ENCODE data around the gene HPF1. TPM values are rescaled to one million over a fixed set of nuclear protein-coding genes. Genes with fewer than 3 reads are reported as not detected.

Gene HPF1
- polyA plus RNA-seq, 1 experiment = 6.4 TPM

GRCh38 chr4:169723207-169723965 lies 34.4 kb downstream of the HPF1 start:
- CTCF ChIA-PET = interaction anchor here (2.5 kb wide), 1 partner anchor 110 kb away, joined by 13 read pairs; the partner anchor contains the start of gene NEK1
- DNase-seq (ENCODE audit: low read depth) = no peak

DNA sequence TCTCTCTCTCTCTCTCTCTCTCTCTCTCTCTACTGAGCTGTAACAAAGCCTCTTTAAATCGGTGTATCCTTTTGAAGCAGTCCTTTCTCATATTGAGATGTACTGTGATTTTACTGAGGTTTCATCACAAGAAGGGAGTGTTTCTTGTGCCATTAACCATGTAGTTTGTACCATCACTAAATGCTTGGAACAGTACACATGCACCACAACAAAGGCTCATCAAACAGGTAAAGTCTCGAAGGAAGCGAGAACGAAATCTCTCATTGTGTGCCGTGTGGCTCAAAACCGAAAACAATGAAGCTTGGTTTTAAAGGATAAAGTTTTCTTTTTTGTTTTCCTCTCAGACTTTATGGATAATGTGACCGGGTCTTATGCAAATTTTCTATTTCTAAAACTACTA lies 37.2 kb downstream of the HPF1 start:
- no peaks in the 10 kb centered on the region for H3K36me3 ChIP-seq (ENCODE audit: control insufficient read depth, insufficient read depth, low read length)
- no peaks in the 10 kb centered on the region for H3K27me3 ChIP-seq (ENCODE audit: control insufficient read depth, insufficient read depth, low read length)
- no peak for TF ChIP-seq CTCF (IDR thresholded peaks at IDR 0.05; ENCODE audit: insufficient read depth, low read depth, low read length)
- DNase-seq (ENCODE audit: low read depth) = no peak
- POLR2A ChIA-PET = no interaction called here
- no peak overlapping the region for H3K4me3 ChIP-seq (ENCODE audit: low read depth, low read length)
- CTCF ChIA-PET = interaction anchor here (0.9 kb wide), 1 partner anchor 107 kb away, joined by 3 read pairs; no protein-coding TSS in a partner anchor

More at GRCh38 chr4:169723207-169723965, 34.4 kb downstream of the HPF1 start:
- 0 out of 2 replicates have a peak, but pooled peaks have one; percentile 24 for TF ChIP-seq CTCF (IDR thresholded peaks at IDR 0.05; ENCODE audit: insufficient read depth, low read depth, low read length)
- Histone ChIP-seq H3K4me3 (ENCODE audit: low read depth, low read length) (no peak overlapping the region), H3K27me3 (ENCODE audit: control insufficient read depth, insufficient read depth, low read length) (no peaks in the 10 kb centered on the region), H3K36me3 (ENCODE audit: control insufficient read depth, insufficient read depth, low read length) (no peaks in the 10 kb centered on the region; the same call in 1 of the 2 replicates)
- POLR2A ChIA-PET = no interaction called here

DNA sequence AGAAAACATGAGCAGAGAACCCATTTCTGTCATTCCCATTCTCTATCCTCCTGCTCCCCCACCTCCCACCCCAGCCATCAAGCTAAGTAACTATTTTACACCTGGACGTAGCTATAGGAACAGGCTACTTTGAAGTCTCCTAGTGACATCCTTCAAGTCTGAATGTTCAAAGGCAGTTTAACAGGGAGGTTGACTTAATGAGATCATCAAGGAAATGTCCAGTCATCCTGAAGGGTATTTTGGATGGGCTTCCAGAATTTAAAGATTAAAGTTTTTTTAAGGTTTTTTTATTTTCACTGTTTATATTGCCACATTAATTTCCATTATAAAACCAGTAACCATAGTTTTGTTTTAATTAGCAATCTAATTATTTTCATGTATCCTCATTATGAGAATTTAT lies 41.1 kb downstream of the HPF1 start:
- DNase-seq (ENCODE audit: low read depth) = no peak
- H3K4me3 ChIP-seq (ENCODE audit: low read depth, low read length) = no peak overlapping the region
- no peaks in the 10 kb centered on the region for H3K36me3 ChIP-seq (ENCODE audit: control insufficient read depth, insufficient read depth, low read length)
- ChIA-PET POLR2A (no interaction called here), CTCF (no interaction called here)
- H3K27me3 ChIP-seq (ENCODE audit: control insufficient read depth, insufficient read depth, low read length) = no peaks in the 10 kb centered on the region
- TF ChIP-seq CTCF (IDR thresholded peaks at IDR 0.05; ENCODE audit: insufficient read depth, low read depth, low read length) = no peak

DNA sequence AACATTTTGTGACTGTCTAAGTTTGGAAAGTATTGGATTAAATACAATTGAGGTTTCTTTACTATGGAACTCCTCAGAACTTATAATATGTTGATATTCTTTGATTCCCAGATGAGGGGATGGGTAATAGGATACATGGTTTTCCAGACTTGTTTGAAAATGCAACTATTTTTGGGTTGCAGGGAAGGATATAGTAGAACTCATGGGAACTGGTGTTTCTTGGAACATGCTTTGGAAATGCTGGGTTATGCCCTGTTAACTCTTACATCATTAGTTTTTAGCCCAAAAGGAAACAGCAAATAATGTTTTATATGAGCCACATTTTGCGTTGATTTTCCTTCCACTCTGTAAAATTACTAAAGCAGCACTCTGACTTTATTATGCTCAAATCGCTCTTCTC lies 41.9 kb downstream of the HPF1 start:
- no peak overlapping the region for H3K4me3 ChIP-seq (ENCODE audit: low read depth, low read length)
- H3K36me3 ChIP-seq (ENCODE audit: control insufficient read depth, insufficient read depth, low read length) = no peaks in the 10 kb centered on the region
- ChIA-PET POLR2A (no interaction called here), CTCF (no interaction called here)
- no peak for DNase-seq (ENCODE audit: low read depth)
- H3K27me3 ChIP-seq (ENCODE audit: control insufficient read depth, insufficient read depth, low read length) = no peaks in the 10 kb centered on the region
- TF ChIP-seq CTCF (IDR thresholded peaks at IDR 0.05; ENCODE audit: insufficient read depth, low read depth, low read length) = no peak

- DNase-seq (ENCODE audit: low read depth) = no peak
- Histone ChIP-seq H3K27me3 (ENCODE audit: control insufficient read depth, insufficient read depth, low read length) (no peaks in the 10 kb centered on the region), H3K4me3 (ENCODE audit: low read depth, low read length) (no peak overlapping the region), H3K36me3 (ENCODE audit: control insufficient read depth, insufficient read depth, low read length) (peaks cover 1% of the 10 kb centered on the region; the same call in 1 of the 2 replicates)
- TF ChIP-seq CTCF (IDR thresholded peaks at IDR 0.05; ENCODE audit: insufficient read depth, low read depth, low read length) = no peak
- ChIA-PET CTCF (interaction anchor here (0.5 to 0.8 kb wide), 2 partner anchors 58 to 95 kb away, joined by 3 read pairs; no protein-coding TSS in a partner anchor), POLR2A (no interaction called here)
Observed at GRCh38 chr4:169707958-169708643, 49.6 kb downstream of the HPF1 start.

All from BJ (cell line).